DOHH2 (cell line): ENCODE results near the gene GPC5.

ENCODE experiments used
- EZH2phosphoT487 ChIP-seq: fragments of 200-600 bp; sonication (generic); IDR thresholded peaks from 2 replicates; pipeline ENCODE4 v1.6.1; 2017; ENCODE audit warnings: borderline replicate concordance, mild to moderate bottlenecking, antibody characterized with exemption, low read length, moderate library complexity, mixed read lengths
- TF ChIP-seq, protein P1 (sequence below): fragments of 200-600 bp; sonication (generic); IDR thresholded peaks from one replicate; pipeline ENCODE4 v1.5.1; 2014; ENCODE audit warnings: antibody characterized with exemption, mild to moderate bottlenecking, low read depth, low read length; ENCODE audit not compliant: poor library complexity, severe bottlenecking

DNA sequence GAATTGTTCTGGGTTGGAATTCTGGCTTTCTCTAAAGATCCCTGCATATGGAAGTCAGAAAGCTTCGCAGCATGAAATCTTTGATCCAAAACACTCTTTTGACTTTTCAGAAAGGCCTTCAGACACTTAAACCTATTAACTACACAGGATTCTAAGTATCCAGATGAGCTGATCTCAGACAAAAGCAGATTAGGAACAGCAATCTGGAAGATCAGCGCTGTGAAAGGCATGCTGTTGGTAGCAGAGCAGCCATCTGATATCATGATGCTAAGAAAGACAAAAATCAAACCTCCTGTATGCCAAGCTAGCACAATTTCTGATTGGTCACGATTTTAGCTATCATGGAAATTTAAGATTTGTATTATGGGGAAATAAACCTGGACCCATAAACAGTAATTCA lies 589.9 kb downstream of the GPC5 start:
- TF ChIP-seq, protein P1, sequence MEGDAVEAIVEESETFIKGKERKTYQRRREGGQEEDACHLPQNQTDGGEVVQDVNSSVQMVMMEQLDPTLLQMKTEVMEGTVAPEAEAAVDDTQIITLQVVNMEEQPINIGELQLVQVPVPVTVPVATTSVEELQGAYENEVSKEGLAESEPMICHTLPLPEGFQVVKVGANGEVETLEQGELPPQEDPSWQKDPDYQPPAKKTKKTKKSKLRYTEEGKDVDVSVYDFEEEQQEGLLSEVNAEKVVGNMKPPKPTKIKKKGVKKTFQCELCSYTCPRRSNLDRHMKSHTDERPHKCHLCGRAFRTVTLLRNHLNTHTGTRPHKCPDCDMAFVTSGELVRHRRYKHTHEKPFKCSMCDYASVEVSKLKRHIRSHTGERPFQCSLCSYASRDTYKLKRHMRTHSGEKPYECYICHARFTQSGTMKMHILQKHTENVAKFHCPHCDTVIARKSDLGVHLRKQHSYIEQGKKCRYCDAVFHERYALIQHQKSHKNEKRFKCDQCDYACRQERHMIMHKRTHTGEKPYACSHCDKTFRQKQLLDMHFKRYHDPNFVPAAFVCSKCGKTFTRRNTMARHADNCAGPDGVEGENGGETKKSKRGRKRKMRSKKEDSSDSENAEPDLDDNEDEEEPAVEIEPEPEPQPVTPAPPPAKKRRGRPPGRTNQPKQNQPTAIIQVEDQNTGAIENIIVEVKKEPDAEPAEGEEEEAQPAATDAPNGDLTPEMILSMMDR, result no peak
- no peak for TF ChIP-seq EZH2phosphoT487
